ENCODE measurements around the gene PCDH7.

GRCh38 chr4:30716681-30717207 is 3.4 kb upstream of the PCDH7 start:
- TF ChIP-seq, protein P1, sequence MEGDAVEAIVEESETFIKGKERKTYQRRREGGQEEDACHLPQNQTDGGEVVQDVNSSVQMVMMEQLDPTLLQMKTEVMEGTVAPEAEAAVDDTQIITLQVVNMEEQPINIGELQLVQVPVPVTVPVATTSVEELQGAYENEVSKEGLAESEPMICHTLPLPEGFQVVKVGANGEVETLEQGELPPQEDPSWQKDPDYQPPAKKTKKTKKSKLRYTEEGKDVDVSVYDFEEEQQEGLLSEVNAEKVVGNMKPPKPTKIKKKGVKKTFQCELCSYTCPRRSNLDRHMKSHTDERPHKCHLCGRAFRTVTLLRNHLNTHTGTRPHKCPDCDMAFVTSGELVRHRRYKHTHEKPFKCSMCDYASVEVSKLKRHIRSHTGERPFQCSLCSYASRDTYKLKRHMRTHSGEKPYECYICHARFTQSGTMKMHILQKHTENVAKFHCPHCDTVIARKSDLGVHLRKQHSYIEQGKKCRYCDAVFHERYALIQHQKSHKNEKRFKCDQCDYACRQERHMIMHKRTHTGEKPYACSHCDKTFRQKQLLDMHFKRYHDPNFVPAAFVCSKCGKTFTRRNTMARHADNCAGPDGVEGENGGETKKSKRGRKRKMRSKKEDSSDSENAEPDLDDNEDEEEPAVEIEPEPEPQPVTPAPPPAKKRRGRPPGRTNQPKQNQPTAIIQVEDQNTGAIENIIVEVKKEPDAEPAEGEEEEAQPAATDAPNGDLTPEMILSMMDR (conservative IDR thresholded peaks at IDR 0.05; ENCODE audit: low read depth, low read length): no peak
- TF ChIP-seq EZH2 (IDR thresholded peaks at IDR 0.05; ENCODE audit: low read length, unreplicated experiment) (no peak), EZH2phosphoT487 (IDR thresholded peaks at IDR 0.05; ENCODE audit: borderline replicate concordance, low read length) (no peak)

All from PC-3 (cell line).